ENCODE data around the gene ACOXL. TPM values are rescaled to one million over a fixed set of nuclear protein-coding genes. Genes with fewer than 3 reads are reported as not detected.
A peak's percentile ranks its signal among the peaks of the same experiment; 100 is the strongest.
"Not testable (repeated sequence)": the region's sequence is repeated elsewhere in the genome, so short reads cannot be mapped to it uniquely, and the experiment has no call there.

ACOXL gene
- total RNA-seq, 4 donors from 2014 or later, result not detected

GRCh38 chr2:111068435-111069058, 336.2 kb downstream of the ACOXL start:
- H3K27ac ChIP-seq, result no peak overlapping the region
- H3K9me3 ChIP-seq, result no peaks in the 10 kb centered on the region
- no peak for TF ChIP-seq CTCF (IDR thresholded peaks at IDR 0.05)
- no peak for TF ChIP-seq POLR2A (IDR thresholded peaks at IDR 0.05)
- no peaks in the 10 kb centered on the region for H3K36me3 ChIP-seq
- H3K4me1 ChIP-seq, result no peaks in the 10 kb centered on the region
- no peaks in the 10 kb centered on the region for H3K27me3 ChIP-seq
- H3K4me3 ChIP-seq, result no peak overlapping the region
- DNase-seq, result no peak

GRCh38 chr2:111069722-111070121, 337.3 kb downstream of the ACOXL start:
- Histone ChIP-seq H3K4me3 (no peak overlapping the region), H3K9me3 (no peaks in the 10 kb centered on the region), H3K36me3 (no peaks in the 10 kb centered on the region), H3K4me1 (no peaks in the 10 kb centered on the region), H3K27ac (no peak overlapping the region), H3K27me3 (no peaks in the 10 kb centered on the region)
- no peak for DNase-seq
- TF ChIP-seq POLR2A (IDR thresholded peaks at IDR 0.05) (no peak), CTCF (IDR thresholded peaks at IDR 0.05) (peak in 1 of 6 experiments; percentile 10)

GRCh38 chr2:111071600-111072171, 339.3 kb downstream of the ACOXL start:
- Histone ChIP-seq H3K4me3 (no peak overlapping the region), H3K36me3 (no peaks in the 10 kb centered on the region), H3K27ac (peak overlapping the region in 2 of 4 donors; percentile 50 to 52), H3K4me1 (no peaks in the 10 kb centered on the region), H3K27me3 (no peaks in the 10 kb centered on the region), H3K9me3 (no peaks in the 10 kb centered on the region)
- TF ChIP-seq POLR2A (IDR thresholded peaks at IDR 0.05) (no peak), CTCF (IDR thresholded peaks at IDR 0.05) (no peak)
- no peak for DNase-seq

GRCh38 chr2:111072220-111072871, 340.0 kb downstream of the ACOXL start:
- Histone ChIP-seq H3K27me3 (no peaks in the 10 kb centered on the region), H3K9me3 (no peaks in the 10 kb centered on the region), H3K4me3 (no peak overlapping the region), H3K4me1 (no peaks in the 10 kb centered on the region), H3K36me3 (no peaks in the 10 kb centered on the region), H3K27ac (peak overlapping the region in 2 of 4 donors; percentile 50 to 52)
- DNase-seq, result no peak
- TF ChIP-seq CTCF (IDR thresholded peaks at IDR 0.05) (no peak), POLR2A (IDR thresholded peaks at IDR 0.05) (no peak)

- not testable (repeated sequence) for H3K27ac ChIP-seq, H3K9me3 ChIP-seq, H3K27me3 ChIP-seq, H3K36me3 ChIP-seq, H3K4me3 ChIP-seq, DNase-seq, H3K4me1 ChIP-seq
Observed at GRCh38 chr2:111082659-111083058, 350.3 kb downstream of the ACOXL start.

GRCh38 chr2:111091811-111092211, 359.4 kb downstream of the ACOXL start:
- no peak for TF ChIP-seq POLR2A (IDR thresholded peaks at IDR 0.05)
- TF ChIP-seq CTCF (IDR thresholded peaks at IDR 0.05), result no peak
- Histone ChIP-seq H3K9me3 (no peaks in the 10 kb centered on the region), H3K4me1 (no peaks in the 10 kb centered on the region), H3K36me3 (no peaks in the 10 kb centered on the region), H3K27me3 (no peaks in the 10 kb centered on the region), H3K27ac (no peak overlapping the region), H3K4me3 (no peak overlapping the region)
- DNase-seq, result no peak
